GM21529 (cell line): ENCODE data around the gene LRRC28.
"Not testable (repeated sequence)": the region's sequence is repeated elsewhere in the genome, so short reads cannot be mapped to it uniquely, and the experiment has no call there.

ENCODE experiments used
- ATAC-seq: cut with Tn5 transposase; IDR thresholded peaks from one replicate; pipeline ENCODE4 v1.9.1; 2021; ENCODE audit not compliant: unreplicated experiment

LRRC28 gene

DNA sequence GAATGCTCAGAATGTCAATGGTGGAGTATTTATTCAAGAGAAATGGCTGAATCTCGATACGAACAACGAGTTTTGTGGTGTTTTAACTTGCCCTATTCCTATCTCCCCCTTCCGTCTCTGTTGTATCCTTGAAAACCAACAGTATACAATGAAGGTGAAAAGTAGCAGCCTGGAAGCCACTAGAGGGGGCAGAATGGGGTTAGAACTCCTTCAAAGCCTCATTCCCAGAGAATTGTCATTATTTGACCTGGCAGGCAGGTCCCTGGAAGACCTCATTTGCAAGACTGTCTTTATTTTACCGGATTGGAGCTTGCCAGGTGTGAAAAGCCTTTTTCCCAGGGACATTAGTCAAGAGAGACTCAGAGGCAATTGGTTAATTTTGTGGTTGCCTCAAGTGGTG lies 139.4 kb downstream of the LRRC28 start:
- ATAC-seq = no peak

DNA sequence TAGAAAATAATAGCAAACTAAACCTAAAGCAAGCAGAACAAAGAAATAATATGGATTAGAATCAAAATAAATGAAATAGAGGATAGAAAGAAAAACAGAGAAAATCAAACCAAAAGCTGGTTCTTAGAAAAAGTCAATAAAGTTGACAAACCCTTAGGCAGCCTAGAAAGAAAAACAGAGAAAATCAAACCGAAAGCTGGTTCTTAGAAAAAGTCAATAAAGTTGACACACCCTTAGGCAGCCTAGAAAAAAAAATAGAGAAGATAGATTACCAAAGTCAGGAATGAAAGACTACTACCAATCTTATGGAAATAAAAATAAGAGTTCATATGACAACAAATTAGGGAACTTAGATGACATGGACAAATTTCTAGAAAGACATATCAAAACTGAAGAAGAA lies 142.4 kb downstream of the LRRC28 start:
- ATAC-seq = no peak

DNA sequence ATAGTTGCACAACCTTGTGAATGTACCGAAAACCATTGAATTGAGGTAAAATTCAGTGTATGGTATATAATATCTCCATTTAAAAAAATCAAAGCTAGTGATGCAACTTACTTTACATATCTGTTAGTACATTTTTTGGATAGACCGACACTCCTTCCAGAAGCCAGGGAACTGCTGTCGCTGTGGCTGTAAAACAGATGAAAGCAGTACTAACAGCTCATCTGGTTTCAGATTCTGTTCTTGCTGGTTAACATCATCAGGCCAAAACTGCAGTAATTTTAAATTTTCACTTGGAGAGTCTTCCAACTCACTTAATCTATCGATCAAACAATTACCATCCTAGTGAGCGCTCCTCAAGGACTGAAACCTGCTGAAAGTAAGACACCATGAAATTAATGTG lies 145.1 kb downstream of the LRRC28 start:
- no peak for ATAC-seq

DNA sequence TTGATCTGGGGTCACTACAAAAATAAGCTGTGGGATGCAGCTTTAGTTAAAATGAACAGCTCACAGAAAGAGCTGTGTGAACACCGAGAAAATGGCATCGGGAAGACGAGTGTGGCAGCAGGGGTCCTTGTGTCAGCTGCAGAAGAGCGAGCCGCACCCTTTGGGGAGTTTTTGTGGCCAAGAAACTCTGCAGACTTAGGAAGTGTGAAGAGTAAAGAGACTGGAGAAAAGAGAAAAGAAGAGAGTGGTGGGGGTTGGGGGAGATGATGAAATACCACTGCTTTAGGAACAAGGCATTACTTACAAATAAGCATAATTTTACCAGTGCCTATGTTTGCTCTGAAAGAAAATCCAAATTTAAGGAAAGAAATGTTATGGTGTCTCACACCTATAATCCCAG lies 147.8 kb downstream of the LRRC28 start:
- no peak for ATAC-seq

DNA sequence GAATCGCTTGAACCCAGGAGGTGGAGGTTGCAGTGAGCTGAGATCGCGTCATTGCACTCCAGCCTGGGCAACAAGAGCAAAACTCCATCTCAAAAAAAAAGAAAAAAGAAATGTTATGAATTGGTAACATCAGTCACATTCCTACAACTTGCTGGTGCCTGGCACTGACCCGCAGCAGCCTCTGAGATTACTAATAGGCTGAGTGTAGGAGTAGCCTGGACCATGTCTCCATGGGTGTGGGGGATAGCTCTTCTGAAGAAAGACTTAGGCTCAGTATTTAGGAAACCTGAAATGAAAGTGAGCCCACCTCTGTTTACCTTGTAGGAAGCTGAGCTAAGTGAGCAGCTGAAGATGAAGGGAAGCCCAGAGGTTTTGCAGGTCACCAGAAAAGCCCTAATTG lies 148.3 kb downstream of the LRRC28 start:
- ATAC-seq = no peak

DNA sequence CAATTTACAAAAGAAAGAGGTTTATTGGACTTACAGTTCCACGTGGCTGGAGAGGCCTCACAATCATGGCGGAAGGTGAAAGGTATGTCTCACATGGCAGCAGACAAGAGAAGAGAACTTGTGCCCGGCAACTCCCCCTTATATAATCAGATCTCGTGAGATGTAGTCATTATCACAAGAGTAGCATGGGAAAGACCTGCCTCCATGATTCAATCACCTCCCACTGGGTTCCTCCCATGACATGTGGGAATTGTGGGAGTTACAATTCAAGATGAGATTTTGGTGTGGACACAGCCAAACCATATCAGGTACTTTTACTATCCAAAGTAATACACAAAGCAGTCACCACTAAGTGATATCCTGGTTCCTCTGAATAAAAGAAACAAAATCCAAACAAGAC lies 149.9 kb downstream of the LRRC28 start:
- ATAC-seq = not testable (repeated sequence)

DNA sequence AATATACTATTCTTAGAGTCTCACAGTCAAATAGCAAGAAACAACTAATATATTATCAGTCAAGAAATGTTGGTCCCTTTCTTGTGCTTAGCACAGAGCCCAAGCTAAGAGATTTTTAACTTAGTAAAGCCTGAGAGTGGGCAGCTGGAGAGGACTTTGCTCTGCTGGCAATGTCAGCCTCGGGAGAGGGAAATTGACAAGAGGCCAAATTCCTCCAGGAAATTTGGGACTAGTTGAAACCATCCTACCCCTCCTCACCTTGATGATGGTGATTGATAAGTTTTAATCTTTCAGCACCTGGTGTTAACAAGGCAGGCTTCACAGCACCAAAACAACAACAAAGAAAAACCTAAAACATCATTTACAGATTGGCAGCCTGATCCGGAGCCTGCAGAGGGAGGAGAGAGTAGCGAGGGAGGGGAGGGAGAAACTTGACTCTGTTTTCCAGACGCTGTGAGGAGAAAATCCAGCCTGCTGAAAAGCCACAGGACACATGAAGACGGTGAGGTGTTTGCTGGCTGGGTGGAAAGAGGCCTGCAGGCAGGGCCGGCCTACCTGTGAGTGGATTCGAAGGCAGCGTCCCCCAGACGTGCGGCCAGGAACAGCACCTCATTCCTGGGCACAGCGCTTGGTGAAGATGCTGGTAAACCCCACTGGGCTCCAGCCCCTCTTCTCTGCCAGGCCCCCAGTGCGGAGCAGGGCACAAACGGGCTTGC lies 150.9 kb downstream of the LRRC28 start:
- ATAC-seq = no peak

DNA sequence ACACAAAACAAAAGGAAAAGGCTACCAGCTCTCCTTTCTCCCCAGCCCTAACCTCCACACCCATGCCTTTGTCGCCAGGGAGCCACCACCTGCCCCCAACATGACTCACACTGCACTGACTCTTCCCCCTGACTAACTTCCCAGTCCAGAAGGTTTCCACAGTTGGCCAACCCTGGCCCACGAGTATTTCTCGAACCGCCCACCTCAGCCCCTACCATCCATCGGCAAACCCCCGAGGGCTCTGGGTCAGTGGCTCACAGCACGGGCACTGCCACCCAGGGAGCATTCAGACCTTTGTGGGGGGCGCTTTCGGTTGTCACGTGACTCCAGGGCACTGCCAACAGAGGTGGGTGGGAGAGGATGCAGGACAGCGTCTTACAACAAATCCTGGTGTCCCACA lies 152.3 kb downstream of the LRRC28 start:
- ATAC-seq = no peak

DNA sequence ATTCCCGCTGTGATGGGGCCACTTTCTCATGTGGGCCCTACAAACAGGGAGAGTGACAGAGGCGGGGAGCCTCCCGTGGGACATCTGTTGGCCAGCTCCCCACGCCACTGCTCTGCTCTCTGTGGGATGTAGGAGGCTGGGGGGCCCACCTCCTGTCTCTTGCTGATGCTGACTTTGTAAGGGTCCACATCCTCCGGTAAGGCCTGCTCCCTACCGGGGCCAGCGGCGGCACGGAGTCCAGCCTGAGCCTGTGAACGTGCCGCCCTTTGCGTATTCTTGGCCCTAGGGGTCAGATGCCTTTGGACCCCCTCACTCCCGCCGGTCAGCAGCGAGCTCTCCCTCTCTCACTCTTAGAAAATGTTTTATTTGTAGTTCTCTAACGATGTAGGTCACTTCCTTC lies 153.2 kb downstream of the LRRC28 start:
- no peak for ATAC-seq

DNA sequence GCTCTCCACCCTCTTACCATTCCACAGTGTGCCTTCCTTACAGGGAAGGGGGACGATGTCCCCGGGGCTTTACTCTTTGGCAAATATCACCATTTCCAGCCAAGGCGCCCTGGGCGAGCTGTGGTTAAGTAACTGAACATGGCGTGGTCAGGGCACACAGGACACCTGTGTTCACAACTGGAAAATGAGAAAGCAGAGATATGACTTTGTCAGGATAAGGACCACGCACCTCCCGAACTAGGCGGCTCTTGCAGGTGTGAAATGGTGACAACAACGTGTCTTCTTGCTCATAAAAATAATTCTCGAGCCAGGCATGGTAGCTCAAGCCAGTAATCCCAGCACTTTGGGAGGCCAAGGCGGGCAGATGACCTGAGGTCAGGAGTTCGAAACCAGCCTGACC lies 154.8 kb downstream of the LRRC28 start:
- no peak for ATAC-seq

DNA sequence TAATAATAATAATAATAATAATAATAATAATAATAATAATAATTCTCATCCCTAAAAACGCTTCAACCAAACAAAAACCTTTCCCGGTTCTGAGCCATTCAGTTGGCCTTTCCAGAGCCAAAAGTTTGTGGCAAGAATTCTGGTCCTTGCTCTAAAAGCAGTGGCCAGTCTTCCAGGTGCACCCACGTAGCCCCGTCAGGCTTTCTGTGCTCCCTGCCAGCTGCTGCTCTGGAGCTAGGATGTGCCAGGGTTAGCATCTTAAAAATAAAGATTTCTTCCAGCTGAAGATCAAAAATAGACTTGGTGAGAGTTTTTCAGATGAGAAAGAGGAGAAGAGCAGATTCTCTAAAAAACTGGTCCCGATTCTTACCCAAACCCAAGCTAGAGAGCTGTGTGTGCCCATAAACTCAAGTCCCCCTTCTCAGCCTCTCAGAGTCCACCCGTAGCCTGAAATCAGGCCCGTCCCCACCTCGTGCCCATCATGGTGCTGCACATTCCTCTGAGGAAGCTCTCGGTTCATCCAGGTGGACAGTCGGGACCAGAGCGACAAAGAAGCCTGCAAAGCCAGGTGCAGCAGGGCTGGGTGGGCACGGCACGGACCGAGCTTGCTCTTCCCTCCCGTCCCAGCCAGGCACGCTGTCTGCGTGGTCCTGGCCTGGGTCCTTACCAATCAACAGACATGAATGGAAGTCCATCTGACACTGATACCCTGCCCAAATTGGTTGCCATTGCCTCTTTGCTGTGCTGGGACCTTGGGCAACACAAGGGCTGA lies 155.6 kb downstream of the LRRC28 start:
- ATAC-seq = no peak

DNA sequence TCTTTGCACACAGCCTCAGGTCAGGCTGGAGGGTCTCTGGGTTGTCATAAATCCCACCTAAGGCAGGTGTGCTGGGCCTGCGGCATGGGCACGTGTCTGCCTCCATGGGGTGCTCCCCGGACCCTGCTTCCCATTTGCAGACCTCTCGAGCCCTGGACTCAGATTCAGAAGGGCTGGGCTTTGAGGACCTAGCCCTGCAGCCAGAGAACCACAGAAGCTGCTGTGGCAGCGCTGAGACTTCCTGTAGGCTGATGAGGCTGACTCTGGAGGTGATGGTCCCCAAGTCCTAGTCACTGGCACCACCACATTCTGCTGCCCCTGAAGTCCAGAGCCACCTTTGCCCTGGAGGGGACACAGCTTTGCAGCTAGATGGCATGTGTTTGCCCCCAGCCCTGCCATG lies 156.4 kb downstream of the LRRC28 start:
- ATAC-seq = no peak

DNA sequence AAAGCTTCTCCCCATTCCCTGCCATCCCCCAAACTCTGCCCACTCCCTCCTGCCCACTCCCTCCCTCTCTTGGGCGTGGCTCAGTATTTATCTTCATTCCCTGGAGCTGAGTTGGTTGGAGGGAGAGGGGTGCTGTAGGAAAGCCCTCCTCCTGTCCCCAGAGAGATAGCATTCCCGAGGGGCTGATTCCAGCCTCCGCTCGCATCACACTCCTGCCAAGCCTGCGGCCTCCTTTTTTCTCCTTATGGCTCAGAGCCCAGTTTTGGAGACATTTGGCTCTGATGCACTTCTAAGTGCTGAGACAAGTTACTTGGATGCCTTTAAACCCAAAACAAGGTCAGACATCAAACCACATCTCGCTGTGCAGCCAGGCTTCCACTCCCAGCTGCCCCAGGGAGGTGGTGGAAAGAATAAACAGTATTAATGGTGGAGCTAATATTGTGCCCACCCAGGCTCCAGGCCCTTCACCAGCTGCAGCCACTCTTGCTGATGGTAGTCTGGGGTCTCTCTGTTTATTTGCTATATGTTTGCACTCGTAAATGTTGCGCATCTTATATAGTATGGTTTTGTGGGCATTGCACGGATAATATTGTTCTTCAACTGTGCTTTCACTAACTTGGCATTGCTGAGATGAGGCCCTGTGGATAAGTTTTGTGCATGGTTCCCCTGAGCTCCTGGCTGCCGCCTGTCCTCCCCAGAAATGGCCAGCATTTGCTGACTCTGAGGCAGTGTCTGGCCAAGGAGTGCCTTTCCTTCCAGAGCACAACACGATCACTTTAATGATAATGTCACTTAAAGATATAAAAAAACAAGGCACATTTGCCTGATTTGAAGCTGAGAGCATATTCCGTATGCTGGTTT lies 157.2 kb downstream of the LRRC28 start:
- no peak for ATAC-seq

DNA sequence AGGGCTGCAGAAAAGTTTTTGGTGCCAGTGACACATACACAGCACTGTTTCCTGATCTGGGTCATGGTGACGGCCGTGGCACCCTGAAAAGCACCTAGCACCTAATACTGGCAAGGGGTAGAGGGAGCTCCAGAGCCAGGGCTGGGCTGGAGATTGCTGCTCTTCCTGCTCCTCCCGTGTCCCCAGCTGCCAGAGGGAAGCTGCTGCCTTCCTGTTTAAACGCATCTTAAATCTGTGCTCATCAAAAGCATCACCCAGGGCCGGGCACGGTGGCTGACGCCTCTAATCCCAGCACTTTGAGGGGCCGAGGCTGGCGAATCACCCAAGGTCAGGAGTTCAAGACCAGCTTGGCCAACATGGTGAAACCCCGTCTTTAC lies 157.8 kb downstream of the LRRC28 start:
- ATAC-seq = peak; percentile 58

DNA sequence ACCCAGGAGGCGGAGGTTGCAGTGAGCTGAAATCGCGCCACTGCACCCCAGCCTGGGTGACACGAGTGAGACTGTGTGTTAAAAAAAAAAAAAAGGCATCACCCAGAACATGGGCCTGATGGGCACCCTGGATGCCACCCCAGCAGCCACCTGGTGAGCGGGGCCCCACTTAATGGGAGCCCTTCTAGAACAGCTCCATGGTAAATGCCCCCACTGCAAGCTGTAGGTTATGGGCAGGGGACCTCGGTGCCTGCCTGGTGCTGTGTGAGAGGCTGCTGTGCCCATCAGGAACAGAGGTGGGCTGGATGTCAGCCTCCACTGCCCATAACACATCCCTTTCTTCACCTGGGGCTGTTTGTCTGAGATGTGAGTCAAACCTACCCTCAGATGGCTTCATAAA lies 158.3 kb downstream of the LRRC28 start:
- ATAC-seq = no peak

DNA sequence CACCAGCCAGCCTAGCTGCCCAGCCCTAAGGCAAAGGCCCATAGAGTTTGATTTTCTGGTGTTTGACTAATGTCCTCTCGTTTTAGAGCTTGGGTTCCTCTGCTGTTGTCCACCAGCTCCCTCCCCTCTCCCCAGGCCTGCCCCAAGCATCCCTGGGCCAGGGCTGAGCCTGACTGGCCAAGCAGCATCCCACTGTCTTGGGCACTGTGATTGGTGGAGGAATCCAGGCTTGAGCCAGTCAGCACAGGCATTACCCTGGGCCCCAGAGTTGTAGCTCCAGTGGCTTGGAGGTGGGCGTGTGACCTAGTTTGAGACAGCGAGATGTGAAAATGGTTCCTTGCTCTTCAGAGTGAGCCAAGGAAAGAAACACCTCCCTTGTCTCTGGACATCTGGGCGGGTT lies 159.2 kb downstream of the LRRC28 start:
- no peak for ATAC-seq

DNA sequence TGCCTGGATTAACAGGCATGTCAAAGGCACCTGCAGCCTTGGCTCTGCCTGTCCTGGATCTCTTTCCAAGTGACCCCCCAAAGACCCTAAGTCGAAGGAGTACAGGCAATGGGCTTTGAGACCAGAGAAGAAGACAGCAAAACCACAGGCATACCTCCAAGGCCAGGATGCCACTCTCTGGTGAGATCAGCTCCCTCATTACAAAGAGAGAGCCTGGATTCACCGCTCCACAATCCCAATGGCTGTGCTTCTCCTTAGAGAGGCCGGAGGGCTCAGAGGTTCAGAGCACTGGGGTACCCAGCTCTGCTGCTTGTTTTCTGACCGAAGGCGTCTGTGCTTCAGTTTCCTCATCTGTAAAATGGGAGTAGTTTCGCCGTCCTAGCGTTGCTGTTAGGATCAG lies 160.0 kb downstream of the LRRC28 start:
- no peak for ATAC-seq

DNA sequence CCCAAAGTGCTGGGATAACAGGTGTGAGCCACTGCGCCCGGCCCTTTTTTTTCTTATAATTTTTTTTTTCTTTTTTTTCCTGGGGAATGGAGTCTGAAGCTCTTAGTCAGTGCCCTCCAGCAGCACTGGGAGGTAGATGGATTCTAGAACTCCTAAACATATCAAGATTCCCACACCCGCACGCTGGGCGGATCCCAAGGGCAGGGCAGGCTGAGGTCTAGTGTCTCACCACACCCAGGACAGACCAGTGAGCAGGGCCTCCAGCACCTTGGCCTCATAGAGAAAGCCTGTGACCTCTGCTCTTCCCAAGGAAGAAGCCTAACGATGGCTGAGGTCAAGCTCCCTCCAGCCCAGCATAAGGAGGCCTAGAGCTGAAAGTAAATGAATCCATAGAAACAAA lies 160.8 kb downstream of the LRRC28 start:
- ATAC-seq = no peak

DNA sequence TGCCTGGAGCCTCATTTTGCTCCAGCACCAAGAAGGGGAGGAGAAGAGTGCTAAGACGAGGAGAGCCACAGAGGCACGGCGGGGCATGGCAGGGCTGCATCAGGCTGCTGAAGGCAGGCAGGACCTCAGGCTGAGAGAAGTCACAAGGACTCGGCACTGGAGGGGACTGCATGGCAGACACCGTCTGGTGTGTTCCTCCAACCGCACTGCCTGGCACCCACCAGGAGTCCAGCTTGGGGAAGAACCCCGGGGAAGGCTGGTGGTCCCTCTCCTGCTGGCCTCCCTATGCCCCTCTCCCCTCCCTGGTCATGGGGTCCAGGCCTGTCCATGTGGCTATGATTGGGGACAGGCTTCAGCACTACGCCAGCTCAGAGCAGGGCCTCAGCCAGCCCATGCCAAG lies 161.3 kb downstream of the LRRC28 start:
- no peak for ATAC-seq

DNA sequence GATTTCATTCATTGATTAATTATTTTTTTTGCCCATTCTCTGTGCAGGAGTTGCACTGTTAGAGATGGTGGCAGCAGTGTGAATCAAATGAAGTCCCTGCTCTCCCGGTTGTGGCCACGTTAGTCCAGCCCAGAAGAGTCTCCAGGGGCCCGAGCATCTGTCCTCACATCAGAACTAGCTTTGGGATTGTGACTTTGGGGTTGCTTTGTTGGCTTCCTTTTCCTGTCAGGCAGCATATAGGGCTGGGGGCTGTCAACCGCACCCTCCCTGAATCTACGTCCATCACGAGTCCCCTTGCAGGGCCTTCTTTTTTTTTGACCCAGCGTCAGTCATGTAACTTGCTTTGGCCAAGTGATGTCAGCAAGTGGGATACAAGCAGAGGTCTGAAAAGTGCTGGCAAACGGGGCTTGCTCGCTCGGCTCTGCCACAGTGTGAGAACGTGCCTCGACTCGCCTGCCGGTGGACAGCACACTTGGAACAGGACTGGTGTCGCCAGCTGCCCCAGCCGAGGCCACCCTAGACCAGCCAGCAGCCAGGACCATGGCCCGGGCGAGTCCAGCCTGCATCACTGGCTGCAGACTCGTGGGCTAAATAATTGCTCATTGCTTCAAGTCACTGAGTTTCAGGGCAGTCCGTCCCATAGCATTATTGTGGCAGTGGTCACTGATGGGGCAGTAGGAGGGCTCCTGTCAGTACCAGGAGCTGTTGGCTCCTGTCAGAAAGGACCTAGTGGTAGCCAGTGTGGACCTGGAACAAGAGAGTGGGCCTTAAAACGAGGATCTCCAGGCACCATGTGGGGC lies 162.9 kb downstream of the LRRC28 start:
- ATAC-seq = no peak
